Activated CD8-positive, alpha-beta memory T cell treated with anti-CD3 and anti-CD28 coated beads for 1 hour (primary cell): ENCODE measurements around the gene LRP6.
"Not testable (repeated sequence)": the region's sequence is repeated elsewhere in the genome, so short reads cannot be mapped to it uniquely, and the experiment has no call there.

Source experiments
- DNase-seq, 2 donors: peaks; one replicate each; pipeline ENCODE4 v3.0.0-alpha.2; 2020; ENCODE audit warnings: low read depth in 1 of 2; ENCODE audit errors: extremely low read depth in 1 of 2

LRP6 gene

DNA sequence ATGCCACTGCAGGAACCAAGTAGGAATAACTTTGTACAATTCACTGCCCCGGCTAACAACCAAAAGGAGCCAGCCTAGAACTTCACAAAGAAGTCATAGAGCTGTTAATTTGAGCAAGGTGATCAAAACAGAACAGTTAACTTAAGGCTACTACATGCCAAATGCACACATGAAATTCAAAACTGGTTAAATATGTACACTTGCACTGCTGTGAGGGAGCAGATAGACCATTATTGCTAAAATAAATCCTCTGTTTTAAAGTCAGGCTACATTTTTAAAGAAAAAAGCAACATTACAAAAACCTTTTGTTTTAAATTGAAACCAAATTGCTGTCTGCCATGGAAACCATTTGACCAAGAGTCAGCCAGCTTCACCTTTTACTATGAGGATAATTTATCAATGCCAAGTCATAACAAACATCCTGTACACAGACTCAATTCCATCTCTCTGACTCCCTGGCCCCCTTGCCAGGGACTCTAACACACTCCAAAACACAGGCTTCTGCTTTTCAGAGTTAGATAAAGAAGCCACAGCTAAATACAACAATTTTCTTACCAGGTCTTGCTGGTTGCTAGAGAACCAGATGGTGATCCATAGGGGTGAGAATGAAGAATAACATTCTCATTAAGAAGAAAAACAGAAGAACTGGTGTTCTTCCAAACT, 84.0 kb downstream of the LRP6 start:
- no peak for DNase-seq

DNA sequence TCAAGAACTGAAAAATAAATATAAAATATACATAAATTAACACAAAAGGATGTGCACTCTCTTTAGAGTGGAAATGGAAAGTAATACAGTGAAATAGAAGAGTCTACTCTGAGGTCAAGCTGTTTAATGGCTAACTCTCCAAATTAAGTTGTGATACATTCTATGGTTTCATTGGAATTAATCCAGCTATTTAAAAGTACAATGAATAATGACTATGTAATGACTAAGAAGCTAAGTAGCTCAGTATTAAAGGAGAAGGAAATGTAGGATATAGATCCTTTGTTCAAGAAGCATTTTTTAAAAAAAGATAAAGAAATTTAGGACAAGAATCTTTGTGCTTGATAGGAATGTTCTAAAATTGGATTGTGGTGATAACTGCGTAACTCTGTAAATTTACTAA, 85.3 kb downstream of the LRP6 start:
- DNase-seq = no peak

DNA sequence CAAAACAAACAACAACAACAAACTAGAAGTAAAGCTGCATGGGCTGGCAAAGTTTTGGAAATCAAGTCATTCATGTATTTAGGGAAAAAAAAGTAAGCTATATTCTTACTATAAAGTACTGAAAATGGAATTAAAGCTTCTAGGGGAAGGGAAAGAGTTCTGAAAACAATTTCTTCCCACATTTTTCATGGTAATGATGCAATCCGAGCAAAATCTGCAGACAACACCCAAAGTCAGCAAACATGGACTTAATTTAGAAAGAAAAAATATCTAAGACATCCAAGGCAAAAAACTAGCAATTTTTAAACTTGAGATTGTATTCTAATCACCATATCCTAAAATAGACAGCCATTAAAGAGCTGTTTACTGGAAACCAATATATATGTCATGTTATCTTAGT, 86.3 kb downstream of the LRP6 start:
- DNase-seq = no peak

DNA sequence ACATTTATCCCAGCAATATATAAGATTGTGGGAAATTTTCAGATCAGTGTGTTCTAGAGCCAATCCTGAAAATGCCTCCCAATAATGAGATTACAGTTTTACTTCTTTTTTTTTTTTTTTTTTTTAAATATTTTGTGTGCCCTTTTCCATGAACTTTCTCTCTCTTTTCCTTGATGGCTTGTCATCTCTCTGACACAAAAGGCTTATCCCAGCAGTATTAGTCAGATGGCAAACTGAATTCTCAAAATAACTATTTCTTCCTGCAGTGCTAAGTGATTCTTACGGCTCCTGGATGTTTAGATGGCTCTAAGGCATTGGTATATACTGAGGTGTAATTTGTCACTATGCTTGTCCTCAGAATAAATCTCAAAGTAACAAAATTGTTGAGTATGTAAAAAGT, 86.7 kb downstream of the LRP6 start:
- DNase-seq = no peak

DNA sequence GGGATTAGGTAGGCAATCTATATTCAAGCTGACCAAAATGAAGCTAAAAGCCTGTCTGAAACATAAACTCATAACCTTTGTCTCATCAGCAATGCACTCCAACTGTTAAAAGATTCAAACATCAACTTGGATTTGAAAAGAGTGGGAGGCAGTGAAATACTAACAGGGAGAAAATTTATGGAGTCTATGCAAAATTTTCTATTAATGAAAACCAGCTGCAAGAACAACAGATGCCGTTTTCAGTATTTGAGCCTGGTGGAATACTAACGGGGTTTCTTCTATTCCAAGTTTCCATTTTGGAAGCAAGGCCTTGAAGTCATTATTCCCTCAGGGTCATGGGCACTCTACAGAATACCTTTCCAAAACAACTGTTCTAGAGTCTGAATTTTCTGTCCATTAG, 88.3 kb downstream of the LRP6 start:
- DNase-seq = no peak

DNA sequence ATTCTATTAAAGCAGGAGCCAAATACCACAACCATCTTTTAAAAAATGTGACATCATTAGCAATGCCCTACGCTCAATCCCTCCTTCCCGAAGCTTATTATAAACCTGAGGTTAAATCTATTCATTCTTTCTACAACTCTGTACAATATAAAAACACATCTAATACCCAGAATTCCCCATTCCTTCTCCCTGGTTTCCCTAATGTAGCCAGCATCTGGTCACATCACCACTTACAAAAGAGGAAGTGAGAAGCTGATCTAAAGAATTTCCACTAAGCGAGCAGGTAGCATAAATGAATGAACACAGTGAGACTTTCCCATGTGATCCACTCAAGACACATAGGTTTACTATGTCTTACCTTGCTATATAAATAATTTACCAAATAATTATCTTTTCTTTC, 90.4 kb downstream of the LRP6 start:
- DNase-seq = no peak

DNA sequence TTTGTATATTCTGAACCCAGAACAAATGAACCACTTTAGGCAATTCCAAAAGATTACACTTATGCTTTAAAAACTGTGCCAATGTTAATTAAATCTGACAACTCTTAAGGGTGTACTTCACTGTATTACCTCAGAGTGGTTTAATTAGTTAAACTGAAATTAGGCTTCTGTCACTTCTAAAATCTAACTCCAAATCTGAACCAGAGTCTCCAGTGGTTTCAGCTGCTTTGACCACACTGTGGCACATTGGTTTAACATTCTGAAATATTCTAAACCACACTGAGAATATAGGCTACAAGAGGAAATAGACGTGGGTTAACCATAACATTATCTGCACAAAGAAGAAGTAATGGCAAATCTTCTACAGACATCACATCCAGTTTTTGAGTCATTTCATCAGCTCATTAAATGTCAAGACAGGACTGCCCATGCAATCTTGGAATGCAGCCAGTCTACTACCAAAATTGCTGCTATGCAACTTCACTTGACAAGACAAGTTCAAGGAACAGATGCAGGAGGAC, 94.8 kb downstream of the LRP6 start:
- DNase-seq = no peak

DNA sequence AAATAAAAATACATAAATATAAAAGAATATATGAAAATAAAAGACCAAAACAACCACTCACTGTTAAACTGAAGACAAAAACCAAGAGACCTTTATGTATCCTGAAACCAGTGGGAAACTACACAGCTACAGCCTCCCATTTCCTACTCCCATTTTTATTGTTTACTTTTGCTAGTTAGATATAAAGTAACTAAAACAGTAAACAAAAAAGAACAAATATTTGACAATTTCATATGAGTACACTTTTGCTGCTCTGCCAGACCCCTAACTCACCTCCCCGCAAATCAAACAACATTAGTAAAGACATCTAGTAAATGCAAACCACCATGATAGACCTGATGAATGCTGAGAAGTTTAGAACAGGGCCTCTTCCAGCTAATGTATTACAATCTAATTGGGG, 99.0 kb downstream of the LRP6 start:
- DNase-seq = no peak

DNA sequence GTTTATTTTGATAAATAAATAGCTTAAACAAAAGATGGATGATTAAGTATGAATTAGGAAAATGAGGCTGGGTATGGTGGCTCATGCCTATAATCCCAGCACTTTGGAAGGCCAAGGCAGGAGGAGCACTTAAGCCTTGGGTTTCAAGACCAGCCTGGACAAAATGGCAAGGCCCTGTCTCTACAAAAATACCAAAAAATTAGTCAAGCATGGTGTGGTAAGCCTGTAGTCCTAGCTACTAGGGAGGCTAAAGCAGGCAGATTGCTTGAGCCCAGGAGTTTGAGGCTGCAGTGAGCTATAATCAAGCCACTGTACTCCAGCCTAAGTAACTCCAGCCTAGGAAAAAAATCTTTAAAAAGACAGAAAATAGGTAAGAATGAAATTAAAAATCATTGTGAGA, 100.1 kb downstream of the LRP6 start:
- DNase-seq = no peak

DNA sequence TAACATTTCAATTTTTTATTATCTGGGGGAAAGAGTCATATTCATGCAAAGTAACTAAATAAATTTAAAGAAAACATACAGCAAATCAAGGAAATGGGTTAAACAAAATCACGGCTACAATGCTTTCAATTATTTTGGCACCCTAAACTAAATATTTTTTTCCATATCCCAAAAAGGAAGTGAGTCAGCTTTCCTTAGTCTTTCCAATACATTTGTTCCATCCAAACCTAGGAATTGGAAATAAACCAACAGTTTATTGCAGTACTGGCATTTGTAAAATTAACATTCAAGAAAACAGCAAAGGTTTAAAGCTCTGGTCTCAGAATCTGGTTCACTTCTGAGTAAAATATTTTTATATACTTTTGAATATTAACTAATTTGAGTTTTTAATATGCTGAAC, 106.9 kb downstream of the LRP6 start:
- no peak for DNase-seq

DNA sequence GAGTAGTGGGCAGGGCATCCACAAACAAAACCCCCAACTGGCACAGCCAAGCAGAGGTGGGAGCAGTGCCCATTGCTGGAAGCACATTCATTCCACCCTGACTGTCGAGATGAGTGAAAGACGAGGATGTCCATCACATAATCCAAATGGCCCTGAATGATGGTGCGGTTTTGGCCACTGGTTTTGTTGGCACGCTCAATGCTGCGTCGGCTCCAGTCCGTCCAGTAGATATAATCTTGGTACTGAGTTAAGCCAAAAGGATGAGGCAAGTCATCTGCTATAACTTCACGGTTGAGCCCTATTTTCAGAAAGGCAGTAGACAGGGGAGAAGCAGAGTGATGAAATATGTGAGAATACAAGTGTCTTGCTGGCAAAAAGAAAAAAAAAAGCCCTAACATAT, 108.0 kb downstream of the LRP6 start:
- DNase-seq = no peak

DNA sequence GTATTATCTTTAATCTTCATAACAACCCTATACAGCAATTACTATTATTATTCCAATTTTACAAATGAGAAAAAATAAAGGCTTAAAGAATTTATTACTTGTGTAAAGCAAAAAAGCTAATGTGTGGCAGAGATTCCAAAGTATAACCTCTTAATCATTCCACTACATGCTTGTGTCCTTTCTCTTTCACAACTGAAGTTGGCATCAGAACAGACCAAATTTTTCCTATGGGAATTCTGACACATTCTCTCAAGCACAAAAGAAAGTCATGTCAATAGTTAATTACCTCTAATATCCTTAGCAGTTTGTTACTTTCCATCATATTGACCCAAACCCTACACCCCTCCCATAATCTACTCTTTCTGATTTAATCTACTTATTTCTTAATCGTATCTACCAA, 109.4 kb downstream of the LRP6 start:
- no peak for DNase-seq

DNA sequence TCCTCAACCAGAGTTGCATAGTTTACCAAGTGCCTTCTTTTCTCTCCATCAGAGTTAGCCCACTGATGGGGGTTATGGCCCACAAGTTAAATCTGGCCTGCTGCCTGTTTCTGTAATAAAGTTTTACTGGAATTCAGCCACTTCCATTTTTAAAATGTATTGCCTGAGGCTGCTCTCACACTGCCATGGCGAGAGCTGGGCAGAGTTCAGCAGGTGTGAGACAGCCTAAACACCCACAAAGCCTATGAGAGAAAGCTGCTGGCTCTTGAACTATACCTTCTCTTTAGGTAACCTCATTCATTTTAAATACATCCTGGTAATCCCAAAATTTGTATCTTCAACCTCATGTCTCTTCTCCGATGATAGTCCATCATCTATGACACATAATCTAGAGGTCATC, 110.0 kb downstream of the LRP6 start:
- no peak for DNase-seq

DNA sequence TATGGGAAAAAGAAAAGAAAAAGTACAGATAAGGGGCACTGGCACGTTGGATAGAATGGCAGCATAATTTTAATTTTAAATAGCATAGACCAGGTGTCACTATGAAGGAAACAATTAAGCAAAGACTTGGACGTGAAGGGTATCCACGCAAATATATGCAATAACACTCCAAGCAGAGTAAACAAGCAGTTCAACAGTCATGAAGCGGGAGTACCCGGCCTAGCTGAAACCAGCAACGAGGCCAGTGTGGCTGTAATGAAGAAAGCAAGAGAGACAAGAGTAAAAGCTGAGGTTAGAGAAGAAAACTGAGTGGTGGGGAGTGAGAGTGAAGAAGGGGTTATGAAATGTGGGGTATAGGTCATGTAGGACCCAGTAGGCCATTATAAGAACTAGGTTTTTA, 110.7 kb downstream of the LRP6 start:
- no peak for DNase-seq

DNA sequence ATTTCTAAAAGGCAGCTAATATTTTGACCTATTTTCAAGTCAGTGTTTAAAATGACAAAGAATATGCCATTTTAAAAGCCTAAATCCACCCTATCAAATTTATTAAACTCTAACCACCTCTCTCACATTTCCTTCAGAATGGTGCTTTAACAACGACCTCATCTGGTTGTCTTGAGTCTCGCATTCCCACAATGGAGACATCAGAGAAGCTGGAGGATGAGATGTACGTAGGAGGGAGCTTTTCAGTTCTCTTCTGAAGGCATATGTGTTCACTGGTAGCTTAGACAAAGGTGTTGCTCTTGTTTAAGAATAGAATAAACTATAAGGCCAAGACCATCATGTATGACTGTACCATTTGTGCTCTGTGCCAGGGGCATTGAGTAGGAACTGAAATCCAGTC, 113.2 kb downstream of the LRP6 start:
- DNase-seq = no peak

DNA sequence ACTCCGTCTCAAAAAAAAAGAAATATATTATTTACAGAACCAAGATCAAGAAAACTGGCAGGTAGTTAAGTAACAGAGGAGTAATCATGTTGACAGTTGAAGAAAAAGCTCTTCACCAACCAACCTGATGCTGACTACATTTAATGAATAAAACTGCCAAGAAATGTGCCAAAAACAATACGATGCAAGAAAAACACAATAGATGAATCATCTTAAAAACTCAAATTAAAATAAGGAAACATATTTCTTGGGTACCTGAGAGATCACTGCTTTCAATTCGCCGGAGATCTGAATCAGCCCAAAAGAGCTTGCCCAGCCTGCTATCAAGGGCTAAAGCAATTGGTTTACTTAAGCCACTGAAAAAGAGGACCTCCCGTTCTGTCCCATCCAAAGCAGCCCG, 119.7 kb downstream of the LRP6 start:
- no peak for DNase-seq

DNA sequence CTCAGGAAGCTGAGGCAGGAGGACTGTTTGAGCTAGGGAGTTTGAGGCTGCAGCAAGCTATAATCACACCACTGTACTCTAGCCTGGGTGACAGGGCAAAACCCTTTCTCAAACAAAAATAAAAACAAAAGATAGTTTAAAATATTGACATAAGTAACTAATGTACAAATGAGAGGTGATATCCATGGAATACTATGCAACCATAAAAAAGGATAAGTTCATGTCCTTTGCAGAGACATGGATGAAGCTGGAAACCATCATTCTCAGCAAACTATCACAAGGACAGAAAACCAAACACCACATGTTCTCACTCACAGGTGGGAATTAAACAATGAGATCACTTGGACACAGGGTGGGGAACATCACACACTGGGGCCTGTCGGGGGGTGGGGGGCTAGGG, 122.3 kb downstream of the LRP6 start:
- DNase-seq = not testable (repeated sequence)

DNA sequence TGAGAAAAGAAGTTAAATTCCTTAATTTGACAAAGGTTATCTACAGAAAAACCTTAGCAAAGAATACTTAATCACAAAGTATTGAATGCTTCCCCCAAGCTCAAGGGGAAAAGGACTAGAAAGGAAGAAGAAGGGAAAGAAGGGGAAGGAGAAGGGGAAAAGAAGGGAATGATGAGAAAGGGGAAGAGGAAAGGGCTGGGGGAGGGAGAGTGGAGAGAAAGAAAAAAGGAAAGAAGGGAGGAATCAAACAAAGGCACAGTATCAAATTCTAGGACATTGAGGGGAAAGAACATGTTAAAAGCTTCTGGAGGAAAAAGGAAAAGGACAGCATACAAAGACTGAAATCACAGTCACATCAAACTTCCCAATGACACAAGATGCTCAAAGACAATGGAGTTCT, 125.8 kb downstream of the LRP6 start:
- DNase-seq = no peak

DNA sequence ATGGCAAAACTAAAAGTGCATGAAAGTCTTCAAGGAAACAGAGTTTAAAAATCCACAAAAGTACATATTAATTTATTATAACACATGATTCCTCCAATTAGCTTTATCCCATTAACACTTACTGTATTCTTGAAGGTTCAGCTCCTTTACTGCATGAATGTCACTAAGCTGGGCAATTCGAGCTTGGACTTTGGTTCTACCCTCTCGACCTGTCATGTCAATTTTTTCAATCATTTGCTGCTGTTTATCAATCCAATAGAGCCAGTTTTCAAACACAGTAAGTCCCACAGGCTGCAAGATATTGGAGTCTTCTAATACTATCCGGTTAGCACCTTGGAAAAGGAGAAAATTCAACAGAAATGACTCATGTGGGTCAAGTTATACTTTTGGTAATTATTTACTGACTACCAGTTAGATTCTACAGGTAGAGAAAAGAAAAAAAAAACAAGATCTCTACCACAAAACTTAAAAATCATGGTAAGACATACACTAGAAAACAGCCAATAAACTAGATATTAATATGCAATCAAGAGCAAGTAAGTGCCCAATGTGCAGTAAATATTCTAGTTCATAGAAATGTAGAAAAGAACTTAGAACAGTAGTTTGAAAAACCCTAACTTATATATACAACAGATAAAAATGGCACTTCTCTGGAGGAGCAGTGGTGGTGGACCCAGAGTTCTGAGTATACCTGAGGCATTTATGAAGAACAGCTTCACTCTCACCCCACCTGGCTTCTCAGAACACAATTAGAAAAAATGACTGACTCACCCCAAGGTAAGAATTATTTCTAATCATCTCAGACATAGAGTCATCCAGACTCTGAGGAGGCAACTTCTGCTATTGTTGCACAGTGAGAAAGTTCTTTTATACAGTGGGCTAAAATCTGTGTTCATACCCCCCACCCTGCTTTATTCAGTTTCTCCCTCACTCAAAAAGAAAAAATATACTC, 128.4 kb downstream of the LRP6 start:
- no peak for DNase-seq

DNA sequence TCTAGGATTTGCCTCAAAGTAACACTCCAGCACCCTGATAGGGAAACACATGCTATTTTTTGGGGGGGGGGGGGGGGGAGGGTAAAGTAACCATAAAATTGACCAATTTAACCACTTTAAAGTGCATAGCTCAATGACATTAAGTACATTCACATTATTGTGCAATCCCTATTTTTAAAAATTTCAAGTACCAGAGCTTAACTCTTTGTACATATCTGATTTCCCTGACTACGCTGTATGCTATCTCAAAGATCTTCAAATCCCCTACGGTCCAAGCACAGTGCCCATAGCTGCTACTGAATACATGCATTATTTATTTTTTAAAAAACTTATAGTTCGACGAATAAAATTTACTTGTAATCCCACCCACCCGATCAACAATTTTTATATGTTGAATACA, 133.1 kb downstream of the LRP6 start:
- no peak for DNase-seq

DNA sequence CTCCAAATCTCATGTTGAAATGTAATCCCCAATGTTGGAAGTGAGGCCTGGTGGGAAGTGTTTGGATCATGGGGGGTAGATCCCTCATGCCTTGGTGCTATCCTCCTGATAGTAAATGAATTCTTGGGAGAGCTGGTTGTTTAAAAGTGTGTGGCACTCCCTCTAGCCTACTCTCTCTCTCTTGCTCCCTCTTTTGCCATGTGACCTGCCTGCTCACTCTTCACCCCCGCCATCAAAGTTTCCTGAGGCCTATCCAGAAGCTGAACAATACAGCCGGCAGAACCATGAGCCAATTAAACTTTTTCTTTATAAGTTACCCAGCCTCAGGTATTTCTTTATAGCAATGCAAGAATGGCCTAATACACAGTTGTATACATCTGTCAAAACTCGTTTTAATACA, 133.6 kb downstream of the LRP6 start:
- DNase-seq = no peak

DNA sequence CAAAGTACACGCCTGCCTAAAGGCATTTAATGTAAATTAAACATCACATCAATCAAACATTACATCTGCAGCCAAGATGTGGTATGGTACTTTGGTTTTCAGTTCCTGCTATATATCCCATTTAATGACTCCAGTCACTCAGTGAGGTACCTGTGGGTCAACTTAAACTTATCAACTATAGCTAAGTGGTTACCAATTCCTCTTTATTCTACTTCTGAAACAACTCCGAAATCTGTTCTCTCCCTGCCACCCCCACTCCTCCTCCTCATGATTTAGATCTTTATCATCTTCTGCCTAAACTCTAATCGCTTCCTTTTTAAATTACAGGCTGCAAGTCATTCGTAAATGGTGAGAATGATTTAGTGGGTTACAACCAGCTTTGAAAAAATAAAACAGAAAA, 138.2 kb downstream of the LRP6 start:
- DNase-seq = no peak
